SKM-1 treated with dmso at 0.1 percent for 144 hours (cell line): ENCODE data around the gene KRTAP4-11.
"Not testable (repeated sequence)": the region's sequence is repeated elsewhere in the genome, so short reads cannot be mapped to it uniquely, and the experiment has no call there.

Experiments
- DNase-seq: peaks from one replicate; lab custom pipeline; 2025; ENCODE audit not compliant: unreplicated experiment; lab: John Stamatoyannopoulos, UW

Gene KRTAP4-11

DNA sequence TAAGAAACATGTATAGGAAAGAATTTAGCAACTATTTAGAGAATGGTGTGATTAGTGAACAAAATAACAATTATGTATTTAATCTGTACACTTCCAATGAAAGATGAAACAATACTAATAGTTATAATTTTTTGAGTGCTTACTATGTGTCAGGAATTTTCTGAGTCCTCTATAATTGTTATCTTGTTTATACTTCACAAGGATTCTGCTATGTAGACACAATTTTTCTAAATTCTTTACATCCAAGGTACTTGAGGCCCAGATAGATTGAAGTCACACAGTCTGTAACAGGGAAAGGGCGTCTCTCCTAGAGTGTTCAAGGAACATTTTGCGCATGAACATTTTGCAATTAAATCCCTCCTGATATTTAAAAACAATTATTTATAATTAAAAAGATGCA, 6.9 kb upstream of the KRTAP4-11 start:
- DNase-seq: no peak

DNA sequence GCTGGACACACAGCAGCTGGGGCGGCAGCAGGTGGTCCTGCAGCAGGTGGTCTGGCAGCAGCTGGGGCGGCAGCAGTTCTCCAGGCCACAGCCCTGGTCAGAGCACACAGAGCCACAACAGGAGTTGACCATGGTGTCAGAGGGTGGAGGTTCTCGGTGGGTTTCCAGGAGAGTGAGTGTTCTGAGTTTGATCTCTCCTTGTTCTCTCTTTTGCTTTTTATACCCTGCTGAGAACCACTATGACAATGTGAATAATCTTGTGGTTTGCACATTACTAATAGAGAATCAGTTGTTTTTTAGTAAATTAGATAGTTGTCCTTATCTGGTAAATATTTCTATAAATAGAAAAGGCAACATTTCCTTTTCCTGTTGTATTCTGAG, 5.8 kb upstream of the KRTAP4-11 start, which contains the start of gene KRTAP4-12:
KRTAP4-12 (minus strand) TSS at position 192 of the 381 bp plus-strand sequence; CDS start at position 132, 60 bp downstream.
- not testable (repeated sequence) for DNase-seq

DNA sequence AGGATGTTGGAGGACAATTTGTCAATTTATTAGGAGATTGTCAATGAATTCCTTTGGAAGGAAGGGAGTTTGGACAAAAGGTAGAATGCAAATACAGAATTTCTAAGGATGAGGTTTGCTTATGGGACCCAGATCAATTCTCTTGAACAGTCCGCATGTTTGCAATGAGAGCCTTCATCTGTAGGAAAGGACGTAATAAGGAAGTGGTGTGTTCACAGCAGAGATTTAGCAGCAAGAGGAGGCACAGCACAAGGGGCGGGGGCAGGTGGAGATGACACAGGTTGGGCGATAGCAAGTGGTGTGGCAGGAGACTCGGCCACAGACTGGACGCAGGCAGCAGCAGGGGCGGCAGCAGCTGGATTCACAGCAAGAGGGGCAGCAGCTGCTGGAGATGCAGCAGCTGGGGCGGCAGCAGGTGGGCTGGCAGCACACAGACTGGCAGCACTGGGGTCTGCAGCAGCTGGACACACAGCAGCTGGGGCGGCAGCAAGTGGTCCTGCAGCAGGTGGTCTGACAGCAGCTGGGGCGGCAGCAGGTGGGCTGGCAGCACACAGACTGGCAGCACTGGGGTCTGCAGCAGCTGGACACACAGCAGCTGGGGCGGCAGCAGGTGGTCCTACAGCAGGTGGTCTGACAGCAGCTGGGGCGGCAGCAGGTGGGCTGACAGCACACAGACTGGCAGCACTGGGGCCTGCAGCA, 5.3 kb upstream of the KRTAP4-11 start:
- not testable (repeated sequence) for DNase-seq

DNA sequence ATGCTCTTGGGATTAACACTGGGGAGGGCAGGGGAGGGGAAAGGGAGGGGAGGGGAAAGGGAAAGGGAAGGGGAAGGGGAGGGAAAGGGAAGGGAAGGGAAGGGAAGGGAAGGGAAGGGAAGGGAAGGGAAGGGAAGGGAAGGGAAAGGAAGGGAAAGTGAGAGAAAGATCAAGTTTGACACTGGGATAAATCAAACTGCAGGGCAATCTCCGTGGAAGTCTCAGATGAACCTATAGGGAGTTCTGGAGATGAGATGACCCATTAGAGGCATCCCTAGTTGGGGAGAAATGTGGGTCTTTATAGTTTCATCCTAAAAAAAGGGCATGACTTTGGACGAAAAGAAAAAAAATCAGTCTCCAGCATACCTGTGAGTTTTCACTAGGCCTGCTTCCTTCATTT, 3.6 kb upstream of the KRTAP4-11 start:
- no peak for DNase-seq

DNA sequence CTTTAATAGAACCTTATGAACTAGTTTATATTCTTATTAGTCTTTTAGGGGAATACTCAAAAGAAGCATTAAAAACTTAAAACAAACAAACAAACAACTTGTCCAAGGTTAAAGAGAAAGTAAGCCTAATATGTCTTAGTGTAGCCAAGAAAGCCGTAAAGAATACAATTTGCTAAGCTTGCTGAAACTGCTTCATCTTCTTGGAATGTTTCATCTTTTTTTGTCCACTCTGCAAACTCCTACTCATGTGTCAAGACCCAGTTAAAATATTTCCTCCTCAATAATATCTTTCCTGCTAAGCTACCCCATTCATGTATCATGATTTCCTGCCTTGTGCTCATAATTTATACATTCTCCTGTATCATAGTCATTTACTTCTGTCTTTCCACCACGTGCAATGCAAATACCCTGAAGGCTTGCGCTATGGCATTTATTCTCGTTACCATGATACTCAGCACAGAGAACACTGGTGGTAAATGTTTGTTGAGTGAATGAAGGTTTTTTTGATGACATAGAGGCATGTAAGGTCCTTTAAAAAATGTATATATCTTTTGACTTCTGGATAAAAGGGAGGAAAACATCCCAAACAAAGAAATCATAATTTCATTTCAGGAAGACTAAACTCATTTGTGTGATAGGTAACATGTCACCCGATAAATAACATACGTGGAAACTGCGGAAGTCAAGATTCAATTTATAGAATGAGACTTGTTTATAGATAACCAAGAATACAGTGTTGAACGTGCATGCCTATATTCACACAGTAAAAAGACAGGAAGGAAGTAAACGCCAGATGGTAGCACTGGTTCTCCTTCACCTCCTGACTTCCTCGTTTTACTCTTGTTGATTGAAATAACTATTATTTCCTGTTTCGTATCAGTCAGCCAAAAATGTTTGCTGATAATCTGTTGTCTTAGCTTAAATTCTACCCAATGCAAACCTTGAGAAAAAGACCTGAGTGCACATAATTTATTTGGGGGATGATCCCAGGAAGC, 1.8 kb upstream of the KRTAP4-11 start:
- DNase-seq: peak; percentile 21

DNA sequence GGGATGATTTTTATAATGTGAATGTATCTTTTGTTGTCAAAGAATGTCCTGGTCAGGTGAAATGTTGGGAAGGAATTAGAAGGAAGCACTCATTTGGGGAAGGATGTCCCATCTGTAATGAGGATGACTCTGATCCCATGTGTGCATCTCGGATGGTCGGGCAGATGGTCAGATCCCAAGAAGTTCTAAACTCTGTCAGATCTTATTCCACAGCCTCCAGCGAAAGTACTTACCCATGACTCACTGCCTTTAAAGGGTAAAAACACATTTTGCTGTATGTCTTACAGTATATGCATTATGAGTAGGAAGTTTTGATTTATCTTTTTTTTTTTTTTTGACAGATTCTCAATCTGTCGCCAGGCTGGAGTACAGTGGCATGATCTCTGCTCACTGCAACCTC, 548 bp upstream of the KRTAP4-11 start:
- no peak for DNase-seq

DNA sequence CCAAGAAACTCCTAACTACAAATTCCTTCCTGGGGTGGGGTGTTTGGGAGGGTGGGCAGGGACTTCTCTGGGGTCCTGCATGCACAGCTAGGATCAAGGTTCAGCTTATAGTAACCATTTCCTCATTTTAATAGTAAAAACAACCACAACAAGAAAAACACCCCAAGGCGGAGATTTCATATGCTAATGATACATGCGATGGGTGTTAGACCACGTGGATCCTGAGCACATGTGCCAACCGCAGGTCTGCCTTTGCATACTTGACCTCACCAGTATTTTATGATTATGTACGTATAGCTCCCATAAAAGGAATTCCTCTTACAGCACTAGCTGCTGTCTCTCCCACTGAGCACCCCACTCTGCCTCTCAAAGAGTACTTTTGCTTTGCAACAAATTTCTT, 1.9 kb downstream of the KRTAP4-11 start:
- DNase-seq: no peak

DNA sequence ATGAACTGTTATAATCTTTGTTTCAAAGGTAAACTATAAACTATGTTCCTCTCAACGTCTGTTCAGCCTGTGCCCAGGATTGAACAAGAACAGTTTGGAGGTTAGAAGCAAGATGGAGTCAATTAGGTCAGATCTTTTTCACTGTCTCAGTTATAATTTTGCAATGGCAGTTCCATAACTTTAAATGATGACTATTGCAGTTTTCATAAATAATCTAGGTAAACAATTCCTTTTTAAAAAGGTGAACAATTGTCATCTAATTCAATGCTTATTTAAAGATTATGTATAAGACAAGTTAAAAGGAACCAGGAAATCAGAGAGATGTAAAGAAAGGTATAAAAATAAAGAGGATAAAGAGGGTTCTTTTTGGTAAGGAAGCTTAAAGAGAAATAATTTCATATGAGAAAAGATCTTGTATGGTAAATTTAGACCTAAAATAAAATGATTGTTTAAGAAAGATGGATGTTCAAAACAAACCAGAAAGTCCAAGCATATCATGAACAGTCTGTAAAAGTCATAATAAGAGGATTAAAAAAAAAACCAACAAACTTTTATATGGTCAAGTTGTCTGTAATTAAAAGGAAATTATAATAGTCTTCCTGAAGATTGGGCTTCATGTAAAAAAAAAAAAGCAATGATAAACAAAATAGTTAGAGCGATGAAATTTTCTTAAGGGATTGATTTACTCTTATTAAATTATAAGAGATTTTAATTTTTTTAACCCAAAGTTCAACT, 6.9 kb downstream of the KRTAP4-11 start:
- no peak for DNase-seq

DNA sequence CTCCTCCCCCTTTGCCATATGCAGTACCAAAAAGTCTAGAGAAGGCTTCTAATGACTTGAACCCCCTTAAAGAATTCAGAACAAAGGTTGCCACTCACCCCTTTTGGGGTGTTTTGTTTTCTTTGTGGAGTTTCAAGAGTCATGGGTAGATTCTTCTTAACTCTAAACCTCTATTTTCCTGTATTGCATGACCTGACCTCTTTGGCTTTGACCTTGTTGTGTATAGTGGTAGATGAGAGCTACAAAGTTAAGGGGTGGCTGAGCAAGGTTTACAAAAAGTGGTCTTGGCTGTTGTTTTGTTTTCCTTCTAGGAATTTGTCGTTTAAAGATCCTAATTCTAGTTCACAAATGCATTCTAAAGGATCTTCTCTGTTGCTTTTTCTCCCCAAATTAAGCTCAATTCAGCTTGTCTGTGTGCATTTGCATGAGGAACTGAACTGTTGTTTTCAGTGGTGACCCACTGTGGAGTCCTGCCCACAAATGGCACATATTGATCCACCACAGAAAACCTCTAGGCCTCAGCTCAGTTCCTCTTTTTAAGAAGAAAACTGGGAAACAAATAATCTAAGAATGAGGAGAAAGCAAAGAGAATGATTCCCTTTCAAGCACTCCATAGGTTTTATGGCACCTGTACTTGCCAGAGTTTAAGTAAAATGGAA, 9.3 kb downstream of the KRTAP4-11 start:
- peak; percentile 7 for DNase-seq

DNA sequence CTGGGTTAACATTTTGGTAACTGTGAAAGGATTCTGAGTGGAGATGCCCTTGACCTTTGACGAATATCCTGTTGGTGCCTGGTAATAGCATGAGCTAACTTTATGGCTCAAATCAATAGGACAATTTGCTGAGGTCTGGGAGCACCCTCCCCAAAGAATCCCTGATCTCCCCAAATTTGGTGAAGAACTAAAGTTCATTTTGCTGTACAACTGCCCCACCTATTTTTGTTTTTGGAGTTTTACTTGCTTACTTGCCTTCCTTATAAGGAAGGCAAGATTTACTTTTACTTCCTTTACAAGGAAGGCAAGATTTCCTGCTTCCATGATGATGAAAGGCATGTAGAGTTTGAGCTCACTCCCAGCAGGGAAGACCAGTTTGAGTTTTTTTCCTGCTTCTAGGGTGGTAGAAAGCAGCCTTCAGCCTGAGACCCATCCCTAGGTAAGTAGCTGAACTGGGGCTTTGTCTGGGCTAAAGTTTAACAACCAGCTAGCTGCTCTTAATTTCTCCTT, 10.2 kb downstream of the KRTAP4-11 start:
- no peak for DNase-seq

DNA sequence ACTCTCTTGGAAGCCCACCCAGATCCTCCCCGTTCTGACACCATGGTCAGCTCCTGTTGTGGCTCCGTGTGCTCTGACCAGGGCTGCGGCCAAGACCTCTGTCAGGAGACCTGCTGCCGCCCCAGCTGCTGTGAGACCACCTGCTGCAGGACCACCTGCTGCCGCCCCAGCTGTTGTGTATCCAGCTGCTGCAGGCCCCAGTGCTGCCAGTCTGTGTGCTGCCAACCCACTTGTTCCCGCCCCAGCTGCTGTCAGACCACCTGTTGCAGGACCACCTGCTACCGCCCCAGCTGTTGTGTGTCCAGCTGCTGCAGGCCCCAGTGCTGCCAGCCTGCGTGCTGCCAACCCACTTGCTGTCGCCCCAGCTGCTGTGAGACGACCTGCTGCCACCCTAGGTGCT, 12.8 kb downstream of the KRTAP4-11 start, which contains the start of gene KRTAP4-9:
KRTAP4-9 (plus strand) TSS at position 43 of the 400 bp plus-strand sequence; CDS start at position 43, 0 bp downstream.
- not testable (repeated sequence) for DNase-seq

DNA sequence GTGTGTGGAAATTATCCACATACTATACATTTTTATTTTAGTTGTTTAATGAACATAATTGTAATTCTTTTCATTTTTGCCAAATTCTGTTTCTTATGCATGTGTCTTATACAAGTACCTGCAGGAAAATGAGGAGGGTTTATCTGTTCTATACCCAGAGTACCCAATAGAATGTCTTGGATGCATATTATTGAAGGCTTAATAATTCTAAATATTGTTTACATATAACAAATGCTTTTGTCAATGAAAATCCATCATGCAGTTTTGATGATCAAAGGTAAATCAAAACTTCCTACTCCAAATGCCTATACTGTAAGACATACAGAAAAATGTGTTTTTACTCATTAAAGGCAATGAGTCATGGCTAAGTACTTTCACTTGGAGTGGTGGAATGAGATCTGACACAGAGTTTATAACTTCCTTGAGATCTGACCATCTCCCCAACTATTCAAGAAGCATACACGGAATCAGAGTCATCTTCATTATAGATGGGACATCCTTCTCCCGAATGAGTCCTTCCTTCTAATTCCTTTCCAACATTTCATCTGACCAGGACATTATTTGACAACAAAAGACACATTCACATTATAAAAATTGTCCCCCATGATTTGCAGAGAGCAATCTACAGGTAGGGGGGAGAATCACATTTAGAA, 13.7 kb downstream of the KRTAP4-11 start:
- DNase-seq: not testable (repeated sequence)

DNA sequence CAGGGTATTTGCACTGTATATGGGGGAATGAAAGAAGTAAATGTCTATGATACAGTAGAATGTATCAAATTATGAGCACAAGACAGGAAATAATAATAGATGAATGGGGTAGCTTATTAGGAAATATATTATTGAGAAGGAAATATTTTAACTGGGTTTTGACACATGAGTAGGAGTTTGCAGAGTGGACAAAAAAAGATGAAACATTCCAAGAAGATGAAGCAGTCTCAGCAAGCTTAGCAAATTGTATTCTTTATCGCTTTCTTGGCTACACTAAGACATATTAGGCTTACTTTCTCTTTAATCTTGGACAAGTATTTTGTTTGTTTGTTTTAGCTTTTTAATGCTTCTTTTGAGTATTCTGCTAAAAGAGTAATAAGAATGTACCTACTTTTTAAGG, 14.3 kb downstream of the KRTAP4-11 start:
- no peak for DNase-seq

DNA sequence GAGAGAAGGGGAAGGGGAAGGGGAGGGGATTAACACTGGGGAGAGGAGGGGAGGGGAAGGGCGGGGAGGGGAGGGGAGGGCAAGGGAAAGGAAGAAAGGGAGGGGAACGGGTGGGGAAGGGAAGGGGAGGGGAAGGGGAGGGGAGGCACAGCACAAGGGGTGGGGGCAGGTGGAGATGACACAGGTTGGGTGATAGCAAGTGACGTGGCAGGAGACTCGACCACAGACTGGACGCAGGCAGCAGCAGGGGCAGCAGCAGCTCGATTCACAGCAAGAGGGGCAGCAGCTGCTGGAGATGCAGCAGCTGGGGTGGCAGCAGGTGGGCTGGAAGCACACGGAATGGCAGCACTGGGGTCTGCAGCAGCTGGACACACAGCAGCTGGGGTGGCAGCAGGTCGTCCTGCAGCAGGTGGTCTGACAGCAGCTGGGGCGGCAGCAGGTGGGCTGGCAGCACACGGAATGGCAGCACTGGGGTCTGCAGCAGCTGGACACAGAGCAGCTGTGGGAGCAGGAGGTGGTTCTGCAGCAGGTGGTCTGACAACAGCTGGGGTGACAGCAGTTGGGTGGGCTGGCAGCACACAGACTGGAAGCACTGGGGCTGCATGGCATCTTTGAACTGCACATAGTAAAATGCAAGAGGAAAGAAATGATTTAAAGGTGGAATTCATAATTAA, 16.4 kb downstream of the KRTAP4-11 start, which contains the start of gene KRTAP4-16:
KRTAP4-16 (minus strand) TSS at position 624 of the 674 bp plus-strand sequence; CDS start at position 624, 0 bp downstream.
- no peak for DNase-seq

DNA sequence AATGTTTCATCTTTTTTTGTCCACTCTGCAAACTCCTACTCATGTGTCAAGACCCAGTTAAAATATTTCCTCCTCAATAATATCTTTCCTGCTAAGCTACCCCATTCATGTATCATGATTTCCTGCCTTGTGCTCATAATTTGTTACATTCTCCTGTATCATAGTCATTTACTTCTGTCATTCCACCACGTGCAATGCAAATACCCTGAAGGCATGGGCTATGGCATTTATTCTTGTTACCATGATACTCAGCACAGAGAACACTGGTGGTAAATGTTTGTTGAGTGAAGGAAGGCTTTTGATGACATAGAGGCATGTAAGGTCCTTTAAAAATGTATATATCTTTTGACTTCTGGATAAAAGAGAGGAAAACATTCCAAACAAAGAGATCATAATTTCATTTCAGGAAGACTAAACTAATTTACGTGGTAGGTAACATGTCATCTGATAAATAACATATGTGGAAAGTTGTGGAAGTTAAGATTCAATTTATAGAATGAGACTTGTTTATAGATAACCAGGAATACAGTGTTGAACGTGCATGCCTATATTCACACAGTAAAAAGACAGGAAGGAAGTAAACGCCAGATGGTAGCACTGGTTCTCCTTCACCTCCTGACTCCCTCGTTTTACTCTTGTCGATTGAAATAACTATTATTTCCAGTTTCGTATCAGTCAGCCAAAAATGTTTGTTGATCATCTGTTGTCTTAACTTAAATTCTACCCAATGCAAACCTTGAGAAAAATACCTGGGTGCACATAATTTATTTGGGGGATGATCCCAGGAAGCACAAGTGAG, 18.3 kb downstream of the KRTAP4-11 start:
- not testable (repeated sequence) for DNase-seq

DNA sequence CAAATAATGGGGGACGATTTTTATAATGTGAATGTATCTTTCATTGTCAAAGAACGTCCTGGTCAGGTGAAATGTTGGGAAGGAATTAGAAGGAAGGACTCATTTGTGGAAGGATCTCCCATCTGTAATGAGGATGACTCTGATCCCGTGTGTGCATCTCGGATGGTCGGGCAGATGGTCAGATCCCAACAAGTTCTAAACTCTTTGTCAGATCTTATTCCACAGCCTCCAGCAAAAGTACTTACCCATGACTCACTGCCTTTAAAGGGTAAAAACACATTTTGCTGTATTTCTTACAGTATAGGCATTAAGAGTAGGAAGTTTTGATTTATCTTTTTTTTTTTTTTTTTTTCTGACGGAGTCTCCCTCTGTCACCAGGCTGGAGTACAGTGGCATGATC, 19.7 kb downstream of the KRTAP4-11 start:
- no peak for DNase-seq

DNA sequence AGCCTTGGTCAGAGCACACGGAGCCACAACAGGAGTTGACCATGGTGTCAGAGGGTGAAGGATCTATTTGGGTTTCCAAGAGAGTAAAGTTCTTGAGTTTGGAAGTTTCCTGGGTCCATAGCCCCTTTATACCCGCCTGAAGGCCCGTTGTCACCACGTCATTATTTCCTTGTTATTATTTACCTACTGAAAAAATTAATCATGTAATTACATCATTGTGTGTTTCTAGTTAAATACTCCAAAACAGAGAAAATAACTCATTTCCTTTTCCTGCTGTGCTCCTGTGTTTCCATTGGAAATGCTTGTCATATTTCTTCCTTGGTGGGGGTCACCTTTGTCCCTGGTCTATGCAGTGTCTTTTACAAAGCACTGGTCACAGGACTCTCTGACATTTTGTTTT, 20.1 kb downstream of the KRTAP4-11 start, which contains the start of gene KRTAP4-8:
KRTAP4-8 (minus strand) TSS at position 101 of the 400 bp plus-strand sequence; CDS start at position 43, 58 bp downstream.
- DNase-seq: no peak

DNA sequence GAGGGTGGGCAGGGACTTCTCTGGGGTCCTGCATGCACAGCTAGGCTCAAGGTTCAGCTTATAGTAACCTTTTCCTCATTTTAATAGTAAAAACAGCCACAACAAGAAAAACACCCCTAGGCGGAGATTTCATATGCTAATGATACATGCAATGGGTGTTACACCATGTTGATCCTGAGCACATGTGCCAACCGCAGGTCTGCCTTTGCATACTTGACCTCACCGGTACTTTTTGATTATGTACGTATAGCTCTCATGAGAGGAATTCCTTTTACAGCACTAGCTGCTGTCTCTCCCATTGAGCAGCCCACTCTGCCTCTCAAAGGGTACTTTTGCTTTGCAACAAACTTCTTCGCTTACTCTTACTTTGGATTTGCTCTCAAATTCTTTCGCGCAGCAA, 22.1 kb downstream of the KRTAP4-11 start:
- no peak for DNase-seq
